ENCODE measurements around the gene AFF3. TPM values are rescaled to one million over a fixed set of nuclear protein-coding genes. Genes with fewer than 3 reads are reported as not detected.

The AFF3 gene
- total RNA-seq, 1 experiment from 2014 or later = not detected

DNA sequence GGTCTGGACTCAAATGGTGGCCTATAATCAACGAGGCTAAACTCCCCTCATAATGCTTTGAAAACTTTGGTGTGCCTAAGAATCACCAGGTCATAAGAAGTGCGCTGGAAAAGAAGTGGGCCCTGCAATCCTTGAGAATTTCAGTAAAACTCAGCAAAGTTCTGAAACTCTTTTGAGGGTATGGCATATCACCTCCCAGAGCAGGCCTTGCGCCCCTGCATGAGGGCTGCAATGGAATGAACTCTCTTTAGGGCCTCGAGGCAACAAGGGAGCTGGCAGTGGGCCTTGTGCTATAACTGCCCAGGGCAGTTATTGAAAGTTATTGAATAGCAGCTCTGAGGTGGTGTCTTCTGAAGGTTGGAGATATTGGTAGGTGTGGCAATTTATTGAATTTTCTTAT lies 34.5 kb upstream of the AFF3 start:
- TF ChIP-seq, protein P1, sequence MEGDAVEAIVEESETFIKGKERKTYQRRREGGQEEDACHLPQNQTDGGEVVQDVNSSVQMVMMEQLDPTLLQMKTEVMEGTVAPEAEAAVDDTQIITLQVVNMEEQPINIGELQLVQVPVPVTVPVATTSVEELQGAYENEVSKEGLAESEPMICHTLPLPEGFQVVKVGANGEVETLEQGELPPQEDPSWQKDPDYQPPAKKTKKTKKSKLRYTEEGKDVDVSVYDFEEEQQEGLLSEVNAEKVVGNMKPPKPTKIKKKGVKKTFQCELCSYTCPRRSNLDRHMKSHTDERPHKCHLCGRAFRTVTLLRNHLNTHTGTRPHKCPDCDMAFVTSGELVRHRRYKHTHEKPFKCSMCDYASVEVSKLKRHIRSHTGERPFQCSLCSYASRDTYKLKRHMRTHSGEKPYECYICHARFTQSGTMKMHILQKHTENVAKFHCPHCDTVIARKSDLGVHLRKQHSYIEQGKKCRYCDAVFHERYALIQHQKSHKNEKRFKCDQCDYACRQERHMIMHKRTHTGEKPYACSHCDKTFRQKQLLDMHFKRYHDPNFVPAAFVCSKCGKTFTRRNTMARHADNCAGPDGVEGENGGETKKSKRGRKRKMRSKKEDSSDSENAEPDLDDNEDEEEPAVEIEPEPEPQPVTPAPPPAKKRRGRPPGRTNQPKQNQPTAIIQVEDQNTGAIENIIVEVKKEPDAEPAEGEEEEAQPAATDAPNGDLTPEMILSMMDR (IDR thresholded peaks at IDR 0.05; ENCODE audit: unreplicated experiment) = no peak
- Mint-ChIP-seq H3K27me3 (ENCODE audit: unreplicated experiment) (peaks cover 40% of the 10 kb centered on the region), H3K4me1 (ENCODE audit: low read depth, unreplicated experiment) (no peaks in the 10 kb centered on the region), H3K4me3 (ENCODE audit: low read depth, unreplicated experiment) (no peak overlapping the region), H3K36me3 (ENCODE audit: insufficient read depth, unreplicated experiment) (no peaks in the 10 kb centered on the region), H3K9me3 (ENCODE audit: low read depth, unreplicated experiment) (no peaks in the 10 kb centered on the region), H3K27ac (ENCODE audit: unreplicated experiment) (no peak overlapping the region)
- CTCF ChIA-PET = no interaction called here
- DNase-seq = no peak
- intact Hi-C loops (cut with micrococcal nuclease; ENCODE audit: unreplicated experiment) = no loop called here
- BruUV-seq (replicated peaks) = no TSS peak

DNA sequence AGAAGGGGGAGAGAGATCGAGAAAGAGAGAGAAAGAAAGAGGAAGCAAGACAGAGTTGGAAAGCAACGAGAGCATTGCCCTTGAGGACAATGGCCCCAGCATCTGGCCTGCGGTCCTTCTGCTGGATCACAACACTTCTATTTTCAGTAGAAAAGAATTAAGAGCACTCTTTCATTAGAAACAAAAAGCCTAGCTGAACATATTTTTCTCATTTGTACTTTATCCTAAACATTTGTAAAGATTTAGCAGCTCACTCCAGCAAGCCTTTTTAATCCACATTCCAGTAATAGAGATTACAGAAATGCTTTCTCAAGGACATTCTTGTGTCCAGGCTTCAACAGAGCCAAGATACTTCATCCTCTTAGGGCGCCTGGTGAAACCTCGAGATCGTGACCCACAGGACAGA lies 31.6 kb upstream of the AFF3 start:
- Mint-ChIP-seq H3K4me1 (ENCODE audit: low read depth, unreplicated experiment) (no peaks in the 10 kb centered on the region), H3K9me3 (ENCODE audit: low read depth, unreplicated experiment) (no peaks in the 10 kb centered on the region), H3K27me3 (ENCODE audit: unreplicated experiment) (peaks cover 24% of the 10 kb centered on the region), H3K27ac (ENCODE audit: unreplicated experiment) (no peak overlapping the region), H3K4me3 (ENCODE audit: low read depth, unreplicated experiment) (no peak overlapping the region), H3K36me3 (ENCODE audit: insufficient read depth, unreplicated experiment) (no peaks in the 10 kb centered on the region)
- TF ChIP-seq, protein P1 (IDR thresholded peaks at IDR 0.05; ENCODE audit: unreplicated experiment) = no peak
- BruUV-seq (replicated peaks) = no TSS peak
- intact Hi-C loops (cut with micrococcal nuclease; ENCODE audit: unreplicated experiment) = no loop called here
- CTCF ChIA-PET = no interaction called here
- no peak for DNase-seq

DNA sequence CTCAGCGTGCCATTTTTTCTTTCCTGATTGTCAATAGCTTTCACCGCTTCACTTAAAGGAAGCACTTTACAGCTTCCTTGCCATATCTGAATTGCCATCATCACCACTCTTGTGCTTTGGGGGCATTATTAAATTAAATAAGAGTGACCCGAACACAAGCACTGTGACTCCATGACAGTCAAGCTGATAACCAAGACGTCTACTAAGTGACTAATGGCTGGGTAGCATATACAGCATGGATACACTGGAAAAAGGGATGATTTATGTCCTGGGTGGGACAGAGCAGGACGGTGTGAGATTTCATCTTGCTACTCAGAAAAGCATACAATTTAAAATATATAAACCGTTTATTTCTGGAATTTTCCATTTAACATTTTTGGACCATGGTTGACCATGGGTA lies 24.3 kb upstream of the AFF3 start:
- CTCF ChIA-PET = no interaction called here
- BruUV-seq (replicated peaks) = no TSS peak
- no peak for DNase-seq
- H3K4me3 Mint-ChIP-seq (ENCODE audit: low read depth, unreplicated experiment) = no peak overlapping the region
- no peaks in the 10 kb centered on the region for H3K9me3 Mint-ChIP-seq (ENCODE audit: low read depth, unreplicated experiment)
- intact Hi-C loops (cut with micrococcal nuclease; ENCODE audit: unreplicated experiment) = no loop called here
- no peak overlapping the region for H3K27ac Mint-ChIP-seq (ENCODE audit: unreplicated experiment)
- TF ChIP-seq, protein P1 (IDR thresholded peaks at IDR 0.05; ENCODE audit: unreplicated experiment) = no peak
- H3K27me3 Mint-ChIP-seq (ENCODE audit: unreplicated experiment) = peaks cover 24% of the 10 kb centered on the region
- H3K36me3 Mint-ChIP-seq (ENCODE audit: insufficient read depth, unreplicated experiment) = no peaks in the 10 kb centered on the region
- H3K4me1 Mint-ChIP-seq (ENCODE audit: low read depth, unreplicated experiment) = no peaks in the 10 kb centered on the region

DNA sequence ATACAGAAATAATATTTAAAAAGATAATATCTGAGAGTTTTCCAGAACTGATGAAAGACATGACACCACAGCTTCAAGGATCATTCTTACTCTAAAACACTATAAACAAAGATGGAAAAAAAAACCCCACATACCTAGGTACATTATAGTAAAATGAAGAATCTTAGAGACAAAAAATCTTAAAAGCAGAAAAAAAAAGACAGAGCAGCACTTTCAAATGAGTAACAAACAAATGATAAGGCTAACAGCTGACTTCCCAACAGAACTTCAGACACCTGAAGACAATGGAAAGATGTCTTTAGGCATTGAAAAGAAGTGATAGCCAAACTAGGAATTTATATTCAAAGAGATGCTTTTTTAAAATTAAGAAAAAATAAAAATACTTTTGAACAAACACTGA lies 21.2 kb upstream of the AFF3 start:
- H3K4me1 Mint-ChIP-seq (ENCODE audit: low read depth, unreplicated experiment) = no peaks in the 10 kb centered on the region
- no peaks in the 10 kb centered on the region for H3K36me3 Mint-ChIP-seq (ENCODE audit: insufficient read depth, unreplicated experiment)
- no peak overlapping the region for H3K4me3 Mint-ChIP-seq (ENCODE audit: low read depth, unreplicated experiment)
- H3K9me3 Mint-ChIP-seq (ENCODE audit: low read depth, unreplicated experiment) = no peaks in the 10 kb centered on the region
- CTCF ChIA-PET = no interaction called here
- TF ChIP-seq, protein P1 (IDR thresholded peaks at IDR 0.05; ENCODE audit: unreplicated experiment) = no peak
- no TSS peak for BruUV-seq (replicated peaks)
- peaks cover 28% of the 10 kb centered on the region for H3K27me3 Mint-ChIP-seq (ENCODE audit: unreplicated experiment)
- DNase-seq = no peak
- no peak overlapping the region for H3K27ac Mint-ChIP-seq (ENCODE audit: unreplicated experiment)
- intact Hi-C loops (cut with micrococcal nuclease; ENCODE audit: unreplicated experiment) = no loop called here

Data from Calu3 (cell line).